HUES6 (cell line): Measurements from ENCODE around the gene CEP164.

Experiments
- H3K27ac ChIP-seq: 2 replicates; pipeline ENCODE4 v1.7.0; 2013; ENCODE audit warnings: low read depth, mild to moderate bottlenecking, low read length, inconsistent platforms
- H3K27me3 ChIP-seq: 2 replicates; pipeline ENCODE4 v1.6.1; 2013; ENCODE audit warnings: low read length; ENCODE audit not compliant: control insufficient read depth, insufficient read depth
- H3K36me3 ChIP-seq: 2 replicates; pipeline ENCODE4 v1.6.1; 2013; ENCODE audit warnings: low read length; ENCODE audit not compliant: control insufficient read depth, insufficient read depth
- H3K4me1 ChIP-seq: 2 replicates; pipeline ENCODE4 v1.6.1; 2013; ENCODE audit warnings: low read length; ENCODE audit not compliant: control insufficient read depth, insufficient read depth
- H3K4me3 ChIP-seq: 2 replicates; pipeline ENCODE4 v1.5.1; 2013; ENCODE audit warnings: low read depth, low read length
- H3K9ac ChIP-seq: one replicate; pipeline ENCODE4 v1.6.1; 2013; ENCODE audit warnings: mild to moderate bottlenecking, low read length
- H3K9me3 ChIP-seq: 2 replicates; pipeline ENCODE4 v1.6.1; 2013; ENCODE audit warnings: low read depth, low read length; ENCODE audit not compliant: control insufficient read depth, insufficient read depth

The CEP164 gene

DNA sequence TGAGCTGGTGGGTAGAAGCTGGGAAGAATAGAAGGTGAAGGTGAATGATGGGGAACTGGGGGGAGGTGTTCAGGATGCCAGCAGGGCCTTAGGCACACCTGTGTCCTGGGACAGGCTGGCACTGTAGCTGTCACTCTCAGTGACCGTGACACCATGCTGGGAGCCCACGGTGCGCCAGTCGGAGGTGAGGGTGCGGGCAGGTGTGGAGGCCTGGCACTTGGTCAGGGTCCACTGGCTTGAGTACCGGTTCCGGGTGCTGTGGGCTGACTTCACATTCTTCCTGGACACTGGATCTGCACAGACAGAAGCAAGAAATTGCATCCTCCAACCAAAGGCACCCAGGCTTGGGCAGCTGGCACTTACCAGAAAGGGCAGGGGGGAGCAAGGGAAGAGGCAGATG is 103.8 kb downstream of the CEP164 start:
- Histone ChIP-seq H3K27ac (no peak overlapping the region), H3K27me3 (peaks cover 10% of the 10 kb centered on the region; the same call in 1 of the 2 replicates), H3K36me3 (no peaks in the 10 kb centered on the region), H3K4me3 (no peak overlapping the region), H3K9me3 (no peaks in the 10 kb centered on the region), H3K9ac (no peak overlapping the region), H3K4me1 (peaks cover 12% of the 10 kb centered on the region)

DNA sequence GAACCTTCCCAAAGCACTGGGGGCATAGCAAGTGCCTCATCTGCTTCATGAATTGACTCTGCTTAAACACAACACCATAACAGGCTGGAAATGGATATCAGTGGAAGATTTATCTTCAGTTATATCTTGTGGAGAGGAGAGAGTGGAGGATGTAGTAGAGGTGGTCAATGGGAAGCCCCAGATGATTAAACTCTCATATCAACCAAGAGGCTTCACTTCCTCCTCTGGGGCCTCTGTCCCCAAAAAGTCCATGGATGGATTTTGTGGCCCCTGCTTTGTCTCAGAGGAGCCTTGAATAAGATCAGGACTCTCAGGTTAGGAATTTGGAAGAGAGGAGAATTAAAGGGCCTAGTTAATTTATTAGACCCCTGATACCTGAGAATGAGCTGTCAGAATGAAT is 106.1 kb downstream of the CEP164 start:
- peaks cover 10% of the 10 kb centered on the region; the same call in 1 of the 2 replicates for H3K27me3 ChIP-seq
- H3K27ac ChIP-seq = no peak overlapping the region
- no peaks in the 10 kb centered on the region for H3K36me3 ChIP-seq
- peaks cover 21% of the 10 kb centered on the region for H3K4me1 ChIP-seq
- no peak overlapping the region for H3K9ac ChIP-seq
- no peak overlapping the region for H3K4me3 ChIP-seq
- no peaks in the 10 kb centered on the region for H3K9me3 ChIP-seq

DNA sequence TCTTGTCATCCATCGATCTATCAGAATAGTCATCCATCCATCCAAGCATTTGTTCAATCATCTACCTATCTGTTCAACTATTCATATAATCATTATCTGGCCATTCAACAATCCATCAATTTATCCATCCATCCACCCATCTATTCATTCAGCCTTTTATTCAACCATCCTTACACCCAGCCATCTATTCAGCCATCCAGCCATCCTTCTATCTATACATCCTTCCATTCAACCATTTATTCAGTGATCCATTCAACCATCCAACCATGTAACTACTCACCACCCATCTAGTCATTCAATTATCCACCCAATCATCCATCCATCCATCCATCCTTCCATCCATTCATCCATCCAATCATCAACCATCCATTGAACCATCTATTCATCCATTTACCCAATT is 106.8 kb downstream of the CEP164 start:
- no peaks in the 10 kb centered on the region for H3K9me3 ChIP-seq
- no peaks in the 10 kb centered on the region for H3K36me3 ChIP-seq
- H3K27ac ChIP-seq = no peak overlapping the region
- H3K9ac ChIP-seq = no peak overlapping the region
- peaks cover 10% of the 10 kb centered on the region; the same call in 1 of the 2 replicates for H3K27me3 ChIP-seq
- H3K4me3 ChIP-seq = no peak overlapping the region
- peaks cover 20% of the 10 kb centered on the region for H3K4me1 ChIP-seq

DNA sequence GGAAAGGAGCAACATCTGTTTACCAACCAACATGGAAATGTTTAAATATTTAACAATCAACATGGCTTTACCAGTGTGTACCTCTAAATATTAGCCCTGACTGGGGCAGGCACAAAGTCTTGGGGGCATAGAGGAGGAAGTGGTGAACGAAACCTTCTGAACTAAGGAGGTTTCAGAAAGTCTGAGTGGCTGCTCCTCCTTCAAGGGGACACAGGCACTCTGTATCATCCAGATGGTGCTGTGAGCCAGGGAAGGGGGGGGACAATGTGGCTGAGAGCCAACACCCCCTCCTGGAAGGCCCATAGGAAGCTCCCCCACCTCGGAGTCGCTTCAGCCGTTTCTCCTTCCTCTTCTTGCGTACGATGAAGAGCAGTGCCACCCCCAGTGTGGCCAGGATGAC is 107.7 kb downstream of the CEP164 start:
- Histone ChIP-seq H3K27ac (no peak overlapping the region), H3K9me3 (no peaks in the 10 kb centered on the region), H3K27me3 (peaks cover 10% of the 10 kb centered on the region; the same call in 1 of the 2 replicates), H3K4me1 (peaks cover 11% of the 10 kb centered on the region; the same call in 1 of the 2 replicates), H3K36me3 (no peaks in the 10 kb centered on the region), H3K4me3 (no peak overlapping the region), H3K9ac (no peak overlapping the region)

DNA sequence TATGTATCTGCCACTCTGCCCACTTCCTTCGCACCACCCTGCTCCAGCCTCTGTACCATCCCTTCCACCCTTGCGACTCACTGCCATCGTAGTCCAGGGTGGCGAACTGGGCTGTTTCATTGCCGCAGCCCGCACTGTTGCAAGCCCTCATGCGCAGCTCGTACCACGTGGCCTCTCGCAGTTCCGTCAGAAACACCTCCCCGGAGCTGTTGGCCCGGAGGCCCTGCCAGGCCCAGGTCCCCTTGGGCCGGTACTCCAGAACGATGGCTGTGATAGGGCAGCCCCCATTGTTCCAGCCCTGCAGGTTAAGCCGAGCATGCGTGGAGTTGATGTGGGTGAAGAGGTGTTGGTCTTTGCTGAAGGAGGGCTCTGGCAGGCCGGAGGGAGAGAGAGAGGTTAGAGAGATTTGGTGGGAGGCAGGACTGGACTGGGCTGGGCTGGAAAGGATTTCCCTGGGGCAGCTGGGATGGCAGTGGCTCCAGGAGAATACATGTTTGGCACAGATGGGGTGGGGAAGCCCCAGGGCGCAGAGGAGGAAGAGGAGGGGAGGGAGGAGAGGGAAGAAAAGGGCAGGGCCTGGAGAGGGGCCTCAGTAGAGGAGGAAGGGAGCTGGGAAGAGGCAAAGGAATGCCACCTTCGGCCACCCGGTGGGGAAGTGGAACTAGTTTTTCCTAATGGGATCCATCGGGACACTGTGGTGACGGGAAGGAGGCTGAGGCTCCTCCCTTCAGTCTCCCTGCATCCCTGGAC is 109.6 kb downstream of the CEP164 start:
- Histone ChIP-seq H3K27me3 (peaks cover 10% of the 10 kb centered on the region; the same call in 1 of the 2 replicates), H3K36me3 (no peaks in the 10 kb centered on the region), H3K9ac (no peak overlapping the region), H3K9me3 (no peaks in the 10 kb centered on the region), H3K4me1 (peaks cover 11% of the 10 kb centered on the region; the same call in 1 of the 2 replicates), H3K27ac (no peak overlapping the region), H3K4me3 (no peak overlapping the region)

DNA sequence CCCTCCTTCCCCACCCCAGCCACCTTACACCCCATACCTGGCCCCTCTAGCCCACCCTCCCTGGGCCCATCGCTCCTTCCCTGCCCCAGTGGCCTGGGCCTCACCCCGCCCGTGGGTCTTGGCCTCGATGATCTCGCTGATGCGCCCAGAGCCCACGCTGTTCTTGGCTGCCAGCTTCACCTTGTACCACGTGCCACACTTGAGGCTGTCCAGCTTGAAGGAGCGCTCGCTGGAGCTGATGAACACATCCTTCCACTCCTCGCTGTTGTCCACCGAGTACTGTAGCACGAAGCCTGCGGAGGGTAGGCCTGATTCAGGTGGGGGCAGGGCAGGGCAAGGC is 110.1 kb downstream of the CEP164 start:
- H3K4me3 ChIP-seq = no peak overlapping the region
- H3K36me3 ChIP-seq = no peaks in the 10 kb centered on the region
- no peak overlapping the region for H3K9ac ChIP-seq
- peaks cover 13% of the 10 kb centered on the region; the same call in 1 of the 2 replicates for H3K27me3 ChIP-seq
- H3K27ac ChIP-seq = no peak overlapping the region
- H3K9me3 ChIP-seq = no peaks in the 10 kb centered on the region
- H3K4me1 ChIP-seq = peaks cover 11% of the 10 kb centered on the region; the same call in 1 of the 2 replicates

DNA sequence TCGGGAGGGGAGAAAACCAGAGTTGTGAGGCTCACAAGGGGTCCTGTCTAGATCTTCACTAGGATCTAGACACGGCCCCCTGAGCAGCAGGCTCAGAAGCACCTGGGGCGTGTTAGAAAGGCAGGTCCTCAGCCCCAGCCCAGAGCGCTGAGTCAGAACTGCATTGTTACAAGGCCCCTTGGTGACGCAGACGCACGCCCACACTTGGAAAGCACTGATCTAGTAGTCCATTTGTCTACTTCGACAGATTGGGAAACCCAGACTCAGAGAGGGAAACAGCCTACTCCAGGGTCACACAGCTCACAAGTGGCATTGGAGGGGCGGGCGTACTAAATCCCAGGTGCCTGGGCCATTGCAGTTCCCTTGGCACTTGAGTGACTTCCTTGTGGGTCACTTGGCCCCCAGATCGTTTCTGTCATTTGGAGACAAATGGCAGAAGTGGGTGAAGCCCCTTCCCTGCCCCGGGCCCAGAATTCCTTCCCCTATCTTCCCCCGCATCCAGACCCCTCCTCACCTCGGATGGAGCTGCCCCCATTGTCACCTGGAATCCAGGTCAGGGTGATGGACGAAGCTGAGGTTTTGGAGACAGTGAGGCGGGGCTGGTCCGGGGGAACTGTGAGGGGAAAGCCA is 110.8 kb downstream of the CEP164 start:
- Histone ChIP-seq H3K9me3 (no peaks in the 10 kb centered on the region), H3K4me3 (no peak overlapping the region), H3K36me3 (no peaks in the 10 kb centered on the region), H3K27me3 (peaks cover 19% of the 10 kb centered on the region; the same call in 1 of the 2 replicates), H3K9ac (no peak overlapping the region), H3K4me1 (peaks cover 11% of the 10 kb centered on the region; the same call in 1 of the 2 replicates), H3K27ac (no peak overlapping the region)

DNA sequence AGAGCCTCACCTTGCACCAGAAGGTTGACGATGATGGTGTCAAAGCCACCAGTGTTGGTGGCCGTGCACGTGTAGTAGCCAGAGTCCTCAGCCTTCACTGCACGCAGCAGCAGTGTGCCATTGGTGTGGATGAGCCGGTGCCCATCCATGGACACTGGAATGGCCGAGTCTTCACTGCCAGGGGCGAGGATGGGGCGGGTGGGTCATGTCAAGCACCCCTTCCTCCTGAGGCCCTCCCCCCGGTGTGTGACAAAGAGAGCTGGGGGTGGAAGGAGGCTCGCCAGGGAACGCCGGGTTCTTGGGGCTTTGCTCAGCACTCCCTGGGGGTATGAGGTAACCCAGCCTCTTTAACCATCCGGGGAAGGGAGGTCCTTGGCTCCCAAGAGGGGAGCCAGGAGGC is 111.6 kb downstream of the CEP164 start:
- no peak overlapping the region for H3K9ac ChIP-seq
- H3K4me3 ChIP-seq = no peak overlapping the region
- H3K27ac ChIP-seq = no peak overlapping the region
- H3K27me3 ChIP-seq = peaks cover 26% of the 10 kb centered on the region; the same call in 1 of the 2 replicates
- H3K9me3 ChIP-seq = no peaks in the 10 kb centered on the region
- H3K36me3 ChIP-seq = no peaks in the 10 kb centered on the region
- H3K4me1 ChIP-seq = peaks cover 17% of the 10 kb centered on the region

DNA sequence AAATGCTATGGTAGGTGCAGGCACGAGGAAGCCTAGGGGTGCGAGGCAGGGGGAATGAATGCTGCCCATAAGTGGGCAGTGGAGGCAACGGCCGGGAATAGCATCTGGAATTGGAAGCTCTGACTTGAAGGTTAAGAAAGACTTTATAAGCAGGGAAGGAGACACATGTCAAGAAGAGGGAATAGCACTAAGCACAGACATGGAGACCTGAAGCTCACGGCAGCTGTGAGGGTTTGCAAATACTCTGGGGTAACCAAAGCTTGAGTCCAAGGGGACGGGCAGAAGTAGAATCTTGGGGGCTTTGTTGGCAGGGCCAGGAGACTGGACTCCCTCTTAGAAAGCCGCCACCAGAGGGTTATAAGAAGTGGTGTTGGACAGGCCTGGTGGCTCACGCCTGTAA is 112.6 kb downstream of the CEP164 start:
- H3K4me1 ChIP-seq = peaks cover 17% of the 10 kb centered on the region
- H3K27me3 ChIP-seq = peaks cover 22% of the 10 kb centered on the region; the same call in 1 of the 2 replicates
- no peak overlapping the region for H3K9ac ChIP-seq
- no peak overlapping the region for H3K27ac ChIP-seq
- H3K36me3 ChIP-seq = no peaks in the 10 kb centered on the region
- H3K4me3 ChIP-seq = no peak overlapping the region
- no peaks in the 10 kb centered on the region for H3K9me3 ChIP-seq

DNA sequence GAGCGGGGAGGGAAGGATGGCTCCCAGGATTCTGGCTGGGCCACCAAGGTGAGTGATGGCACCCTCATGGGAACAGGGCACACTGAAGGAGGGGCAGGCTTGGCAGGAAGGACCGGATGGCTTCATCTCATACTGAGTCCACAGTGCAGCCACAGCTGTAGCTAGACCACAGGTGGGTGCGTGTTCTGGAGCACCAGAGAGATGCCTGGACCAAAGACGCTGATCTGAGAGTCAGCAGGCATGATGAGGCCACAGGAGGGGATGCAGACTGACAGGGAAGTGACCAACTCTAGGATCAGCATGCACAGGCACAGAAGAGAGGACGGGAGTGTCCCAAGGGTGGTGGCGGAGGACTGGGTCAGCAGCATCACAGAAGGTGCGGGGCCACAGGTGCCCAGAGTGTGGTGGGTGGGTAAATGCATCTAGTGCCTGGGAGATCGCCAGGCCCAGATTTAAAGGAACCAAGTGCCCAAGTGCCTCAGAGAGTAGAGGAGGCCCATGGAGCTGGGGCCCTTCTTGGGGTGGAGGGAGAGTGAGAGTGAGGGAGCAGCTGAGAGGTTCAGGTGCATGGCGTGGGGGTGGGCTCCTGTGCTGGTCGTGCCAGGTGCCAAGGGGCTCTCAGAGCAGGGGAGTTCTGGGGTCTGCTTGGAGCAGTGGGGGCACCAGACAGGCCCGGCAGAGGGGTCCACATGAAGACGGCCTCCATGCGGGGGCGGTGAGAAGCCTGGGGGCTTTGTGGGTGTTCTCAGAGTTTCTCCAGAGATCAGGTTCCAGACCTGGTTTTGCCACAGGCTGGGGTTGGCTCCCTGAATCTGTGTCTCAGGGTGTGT is 113.7 kb downstream of the CEP164 start:
- Histone ChIP-seq H3K9me3 (no peaks in the 10 kb centered on the region), H3K27ac (no peak overlapping the region), H3K4me1 (peaks cover 17% of the 10 kb centered on the region), H3K4me3 (no peak overlapping the region), H3K36me3 (no peaks in the 10 kb centered on the region), H3K27me3 (peaks cover 17% of the 10 kb centered on the region; the same call in 1 of the 2 replicates), H3K9ac (no peak overlapping the region)
